GM20000 (cell line): ENCODE measurements around the gene PTPRE.

Experiments used
- DNase-seq: peaks from one replicate; pipeline ENCODE4 v3.0.0; 2012; ENCODE audit warnings: low spot score
- CTCF ChIP-seq: IDR thresholded peaks from 2 replicates; pipeline ENCODE4 v1.5.1; 2012; ENCODE audit warnings: mild to moderate bottlenecking, control low read depth; ENCODE audit errors: extremely low read depth, missing control alignments

The PTPRE gene

GRCh38 chr10:128008521-128009250 lies 101.8 kb downstream of the PTPRE start:
- no peak for DNase-seq
- TF ChIP-seq CTCF, result no peak

GRCh38 chr10:128009372-128010126 lies 102.6 kb downstream of the PTPRE start:
- TF ChIP-seq CTCF, result no peak
- DNase-seq, result no peak

- DNase-seq, result peak; percentile 88
These were observed 104.4 kb downstream of the PTPRE start for GRCh38 chr10:128011059-128011979.

GRCh38 chr10:128013626-128014025 lies 106.7 kb downstream of the PTPRE start:
- no peak for DNase-seq
- no peak for TF ChIP-seq CTCF

More at GRCh38 chr10:128011059-128011979, 104.4 kb downstream of the PTPRE start:
- TF ChIP-seq CTCF, result peak; percentile 83

GRCh38 chr10:128014236-128014635 lies 107.3 kb downstream of the PTPRE start:
- TF ChIP-seq CTCF, result no peak
- DNase-seq, result no peak

GRCh38 chr10:128016423-128017060 lies 109.6 kb downstream of the PTPRE start:
- no peak for TF ChIP-seq CTCF
- DNase-seq, result no peak
